Panc1 (cell line): Measurements from ENCODE around the gene REXO2. TPM values are rescaled to one million over a fixed set of nuclear protein-coding genes. Genes with fewer than 3 reads are reported as not detected.

Experiments used
- ATAC-seq: fragments of 200-7000 bp; cut with Tn5 transposase; 2 replicates; pipeline ENCODE4 v1.9.1; 2020; ENCODE audit warnings: mild to moderate bottlenecking, moderate library complexity
- BruUV-seq: library from RNA; stranded (reverse); fragments of 400-500 nt; replicated peaks from 2 replicates; lab custom pipeline; 2021; lab: Mats Ljungman, UMichigan
- CTCF ChIA-PET: fragments of 300-600 bp; sonication (Branson Sonifier 250); formaldehyde crosslinking; loops from one replicate; lab custom pipeline; 2022; ENCODE audit warnings: antibody characterized with exemption; lab: Charles Lee
- POLR2A ChIA-PET: fragments of 300-600 bp; sonication (Branson Sonifier 250); formaldehyde crosslinking; loops from one replicate; lab custom pipeline; 2022; ENCODE audit warnings: antibody characterized with exemption; lab: Charles Lee
- DNase-seq: peaks from one replicate; pipeline ENCODE4 v3.0.0-alpha.2; 2010; ENCODE audit warnings: low read depth, low spot score
- H3K27ac ChIP-seq: 2 replicates; pipeline ENCODE4 v1.5.1; 2011; ENCODE audit warnings: mild to moderate bottlenecking, low read length, inconsistent platforms
- H3K27me3 ChIP-seq: fragments of 200-500 bp; sonication (Bioruptor generic); 2 replicates; pipeline ENCODE4 v1.6.0; 2014; ENCODE audit warnings: low read length, inconsistent platforms; ENCODE audit not compliant: control insufficient read depth, insufficient read depth
- H3K36me3 ChIP-seq: fragments of 200-500 bp; sonication (Bioruptor generic); 2 replicates; pipeline ENCODE4 v1.5.1; 2014; ENCODE audit warnings: inconsistent platforms, mild to moderate bottlenecking, low read length, moderate library complexity; ENCODE audit not compliant: control insufficient read depth, insufficient read depth
- H3K4me1 ChIP-seq: 2 replicates; pipeline ENCODE4 v1.5.1; 2011; ENCODE audit warnings: inconsistent platforms, mild to moderate bottlenecking, low read length, moderate library complexity; ENCODE audit not compliant: control insufficient read depth, insufficient read depth
- H3K4me3 ChIP-seq, 2 experiments: 2 replicates each; pipeline ENCODE4 v1.5.1; 2011 to 2012; ENCODE audit warnings: low read depth in 2 of 2, low read length in 2 of 2, mild to moderate bottlenecking in 2 of 2, inconsistent platforms in 1 of 2, moderate library complexity in 1 of 2
- H3K9me3 ChIP-seq: fragments of 200-500 bp; sonication (Bioruptor generic); 2 replicates; pipeline ENCODE4 v1.5.1; 2014; ENCODE audit warnings: low read depth, mild to moderate bottlenecking, inconsistent platforms, low read length, moderate library complexity; ENCODE audit not compliant: control insufficient read depth, insufficient read depth
- POLR2AphosphoS5 ChIP-seq: IDR thresholded peaks from 2 replicates; pipeline ENCODE4 v1.6.1; 2012; ENCODE audit warnings: mild to moderate bottlenecking, low read depth, low read length, moderate library complexity
- SIN3A ChIP-seq: IDR thresholded peaks from 2 replicates; pipeline ENCODE4 v1.6.1; 2012; ENCODE audit warnings: low read depth, mild to moderate bottlenecking, low read length, moderate library complexity, borderline replicate concordance; ENCODE audit not compliant: insufficient read depth
- TCF7L2 ChIP-seq: IDR thresholded peaks from 2 replicates; pipeline ENCODE4 v1.6.1; 2011; ENCODE audit warnings: mild to moderate bottlenecking, low read depth, low read length, inconsistent platforms
- in situ Hi-C: cut with HindIII; loops from 2 replicates; pipeline ENCODE4 v1.10.0; 2016; ENCODE audit warnings: low sequenced_read_pairs, low pct_unique_long_range_greater_than_20kb
- intact Hi-C: fragments of 100-400 bp; cut with micrococcal nuclease; formaldehyde crosslinking; loops from one replicate; pipeline ENCODE4 v1.10.0; 2022; ENCODE audit not compliant: unreplicated experiment
- total RNA-seq: library from RNA; stranded (reverse); gene quantifications from one replicate; pipeline ENCODE4 v1.2.1, GENCODE V29; 2021; ENCODE audit not compliant: unreplicated experiment
- TF ChIP-seq, protein P1 (sequence below): fragments of 450-650 bp; IDR thresholded peaks from 2 replicates; pipeline ENCODE4 v1.5.1; 2017; ENCODE audit warnings: mild to moderate bottlenecking
- TF ChIP-seq, protein P2 (sequence below), 2 experiments: IDR thresholded peaks; 2 replicates each; pipeline ENCODE4 v1.6.1; 2011 to 2012; ENCODE audit warnings: low read depth in 2 of 2, control low read depth in 1 of 2, low read length in 1 of 2, mild to moderate bottlenecking in 1 of 2, moderate library complexity in 1 of 2; ENCODE audit not compliant: insufficient read depth in 1 of 2

REXO2 gene
- total RNA-seq, 1 experiment from 2014 or later: 111 TPM

GRCh38 chr11:114416441-114416961 is 22.8 kb upstream of the REXO2 start:
- BruUV-seq: no TSS peak
- Histone ChIP-seq H3K27me3 (no peaks in the 10 kb centered on the region), H3K4me1 (no peaks in the 10 kb centered on the region), H3K36me3 (0 out of 2 replicates have a peak, but pooled peaks cover 6% of the 10 kb centered on the region), H3K9me3 (no peaks in the 10 kb centered on the region), H3K27ac (no peak overlapping the region), H3K4me3 (no peak overlapping the region)
- intact Hi-C loops (no loop called here), in situ Hi-C loops (no loop called here)
- TF ChIP-seq TCF7L2 (no peak), SIN3A (no peak), POLR2AphosphoS5 (no peak)
- TF ChIP-seq, protein P1, sequence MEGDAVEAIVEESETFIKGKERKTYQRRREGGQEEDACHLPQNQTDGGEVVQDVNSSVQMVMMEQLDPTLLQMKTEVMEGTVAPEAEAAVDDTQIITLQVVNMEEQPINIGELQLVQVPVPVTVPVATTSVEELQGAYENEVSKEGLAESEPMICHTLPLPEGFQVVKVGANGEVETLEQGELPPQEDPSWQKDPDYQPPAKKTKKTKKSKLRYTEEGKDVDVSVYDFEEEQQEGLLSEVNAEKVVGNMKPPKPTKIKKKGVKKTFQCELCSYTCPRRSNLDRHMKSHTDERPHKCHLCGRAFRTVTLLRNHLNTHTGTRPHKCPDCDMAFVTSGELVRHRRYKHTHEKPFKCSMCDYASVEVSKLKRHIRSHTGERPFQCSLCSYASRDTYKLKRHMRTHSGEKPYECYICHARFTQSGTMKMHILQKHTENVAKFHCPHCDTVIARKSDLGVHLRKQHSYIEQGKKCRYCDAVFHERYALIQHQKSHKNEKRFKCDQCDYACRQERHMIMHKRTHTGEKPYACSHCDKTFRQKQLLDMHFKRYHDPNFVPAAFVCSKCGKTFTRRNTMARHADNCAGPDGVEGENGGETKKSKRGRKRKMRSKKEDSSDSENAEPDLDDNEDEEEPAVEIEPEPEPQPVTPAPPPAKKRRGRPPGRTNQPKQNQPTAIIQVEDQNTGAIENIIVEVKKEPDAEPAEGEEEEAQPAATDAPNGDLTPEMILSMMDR: no peak
- TF ChIP-seq, protein P2, sequence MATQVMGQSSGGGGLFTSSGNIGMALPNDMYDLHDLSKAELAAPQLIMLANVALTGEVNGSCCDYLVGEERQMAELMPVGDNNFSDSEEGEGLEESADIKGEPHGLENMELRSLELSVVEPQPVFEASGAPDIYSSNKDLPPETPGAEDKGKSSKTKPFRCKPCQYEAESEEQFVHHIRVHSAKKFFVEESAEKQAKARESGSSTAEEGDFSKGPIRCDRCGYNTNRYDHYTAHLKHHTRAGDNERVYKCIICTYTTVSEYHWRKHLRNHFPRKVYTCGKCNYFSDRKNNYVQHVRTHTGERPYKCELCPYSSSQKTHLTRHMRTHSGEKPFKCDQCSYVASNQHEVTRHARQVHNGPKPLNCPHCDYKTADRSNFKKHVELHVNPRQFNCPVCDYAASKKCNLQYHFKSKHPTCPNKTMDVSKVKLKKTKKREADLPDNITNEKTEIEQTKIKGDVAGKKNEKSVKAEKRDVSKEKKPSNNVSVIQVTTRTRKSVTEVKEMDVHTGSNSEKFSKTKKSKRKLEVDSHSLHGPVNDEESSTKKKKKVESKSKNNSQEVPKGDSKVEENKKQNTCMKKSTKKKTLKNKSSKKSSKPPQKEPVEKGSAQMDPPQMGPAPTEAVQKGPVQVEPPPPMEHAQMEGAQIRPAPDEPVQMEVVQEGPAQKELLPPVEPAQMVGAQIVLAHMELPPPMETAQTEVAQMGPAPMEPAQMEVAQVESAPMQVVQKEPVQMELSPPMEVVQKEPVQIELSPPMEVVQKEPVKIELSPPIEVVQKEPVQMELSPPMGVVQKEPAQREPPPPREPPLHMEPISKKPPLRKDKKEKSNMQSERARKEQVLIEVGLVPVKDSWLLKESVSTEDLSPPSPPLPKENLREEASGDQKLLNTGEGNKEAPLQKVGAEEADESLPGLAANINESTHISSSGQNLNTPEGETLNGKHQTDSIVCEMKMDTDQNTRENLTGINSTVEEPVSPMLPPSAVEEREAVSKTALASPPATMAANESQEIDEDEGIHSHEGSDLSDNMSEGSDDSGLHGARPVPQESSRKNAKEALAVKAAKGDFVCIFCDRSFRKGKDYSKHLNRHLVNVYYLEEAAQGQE (IDR thresholded peaks at IDR 0.05; ENCODE audit: insufficient read depth in 1 of 2, low read depth in 2 of 2, low read length in 1 of 2): no peak
- DNase-seq: no peak
- ChIA-PET CTCF (no interaction called here), POLR2A (no interaction called here)
- no peak for ATAC-seq

GRCh38 chr11:114426280-114426679 is 13.0 kb upstream of the REXO2 start:
- no peak for ATAC-seq
- Histone ChIP-seq H3K27me3 (no peaks in the 10 kb centered on the region), H3K4me1 (no peaks in the 10 kb centered on the region), H3K36me3 (no peaks in the 10 kb centered on the region), H3K9me3 (no peaks in the 10 kb centered on the region), H3K27ac (no peak overlapping the region), H3K4me3 (no peak overlapping the region)
- intact Hi-C loops (no loop called here), in situ Hi-C loops (no loop called here)
- POLR2A ChIA-PET: no interaction called here
- CTCF ChIA-PET: no interaction called here
- TF ChIP-seq, protein P1: no peak
- TF ChIP-seq POLR2AphosphoS5 (no peak), TCF7L2 (no peak), SIN3A (no peak)
- TF ChIP-seq, protein P2 (IDR thresholded peaks at IDR 0.05; ENCODE audit: insufficient read depth in 1 of 2, low read depth in 2 of 2, low read length in 1 of 2): no peak
- DNase-seq: no peak
- BruUV-seq: no TSS peak
